NOMO-1 treated with DMSO at 0.1 percent for 48 hours (cell line): ENCODE measurements around the gene AP2A2.

Experiments
- DNase-seq: peaks from one replicate; lab custom pipeline; 2025; ENCODE audit not compliant: unreplicated experiment; lab: John Stamatoyannopoulos, UW

The AP2A2 gene

DNA sequence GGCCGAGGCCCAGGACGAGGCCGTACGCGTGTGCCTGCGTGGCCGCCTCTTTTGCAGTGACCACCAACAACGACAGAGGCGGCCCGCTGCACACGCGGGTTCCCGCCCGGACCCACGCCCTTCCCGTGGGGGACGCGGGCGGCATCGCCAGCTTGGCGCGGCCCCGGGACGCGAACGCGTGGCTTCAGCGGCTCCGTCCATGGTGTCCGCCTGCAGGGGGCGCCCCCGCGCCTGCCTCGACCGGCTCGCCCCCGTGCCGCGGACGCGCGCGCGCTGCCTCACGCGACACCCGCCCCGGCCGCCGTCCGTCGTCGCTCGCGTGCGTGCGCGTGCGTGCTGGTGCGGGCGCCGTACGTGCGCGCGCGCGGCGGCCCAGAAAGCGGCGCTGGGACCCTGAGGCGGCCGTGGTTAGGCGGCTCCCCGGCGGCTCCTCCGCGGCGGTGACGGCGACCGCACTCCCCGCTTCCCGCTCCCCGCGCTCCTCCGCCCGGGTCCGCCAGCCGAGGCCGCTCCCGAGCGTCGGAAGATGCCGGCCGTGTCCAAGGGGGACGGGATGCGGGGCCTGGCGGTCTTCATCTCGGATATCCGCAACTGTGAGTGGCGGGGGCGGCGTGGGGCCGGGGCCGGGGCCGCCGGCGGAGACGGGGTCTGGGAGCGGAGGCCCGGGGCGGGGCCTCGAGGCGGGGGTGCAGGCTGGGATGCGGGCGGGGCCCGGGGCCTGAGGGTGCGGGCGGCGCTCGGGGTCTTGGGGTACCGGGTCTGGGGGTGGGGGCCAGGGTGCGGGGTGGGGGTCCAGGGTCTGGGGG is at the start of gene AP2A2:
Gene AP2A2, plus strand, starts transcription at position 375 of the 806 bp plus-strand sequence. Its CDS starts 152 bp downstream, at position 527.
- DNase-seq = peak; percentile 74

DNA sequence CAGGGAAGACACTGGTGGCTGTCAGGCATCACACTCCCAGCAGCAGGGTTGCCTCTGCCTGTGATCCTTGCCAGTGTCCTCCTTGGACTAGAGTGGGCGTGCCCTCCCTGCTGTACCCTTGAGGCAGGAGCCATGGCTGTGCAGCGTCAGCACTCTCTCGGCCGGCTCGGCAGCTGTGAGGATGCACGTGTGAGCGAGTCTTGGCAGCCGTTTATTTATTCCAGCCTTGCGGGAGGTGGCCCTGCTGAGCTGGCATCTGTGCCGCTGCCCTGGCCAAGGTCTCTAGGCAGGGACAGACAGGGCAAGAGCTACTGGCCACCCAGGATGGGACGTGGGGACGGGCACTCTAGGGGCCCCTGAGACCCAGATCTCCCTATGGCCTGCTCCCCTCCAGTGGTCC is 49.1 kb upstream of the AP2A2 start:
- no peak for DNase-seq

DNA sequence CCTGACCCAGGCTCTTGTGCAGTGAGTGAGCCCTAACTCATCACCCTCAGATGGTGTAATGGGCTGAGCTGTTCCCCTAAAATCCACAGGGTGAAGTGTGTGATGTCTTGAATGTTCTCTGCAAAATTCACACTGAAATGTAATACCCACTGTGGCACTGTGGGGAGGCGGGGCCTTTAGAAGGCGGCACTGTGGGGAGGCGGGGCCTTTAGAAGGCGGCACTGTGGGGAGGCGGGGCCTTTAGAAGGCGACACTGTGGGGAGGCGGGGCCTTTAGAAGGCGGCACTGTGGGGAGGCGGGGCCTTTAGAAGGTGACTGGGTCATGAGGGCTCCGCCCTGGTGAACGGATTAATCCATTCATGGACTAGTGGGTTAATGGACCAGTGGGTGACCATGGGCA is 48.1 kb upstream of the AP2A2 start:
- DNase-seq = no peak

GRCh38 chr11:880447-880846 is 45.2 kb upstream of the AP2A2 start:
- no peak for DNase-seq

- DNase-seq = no peak
Observed at GRCh38 chr11:882596-882995, 43.1 kb upstream of the AP2A2 start.

- DNase-seq = no peak
Observed at GRCh38 chr11:883527-883926, 42.1 kb upstream of the AP2A2 start.

DNA sequence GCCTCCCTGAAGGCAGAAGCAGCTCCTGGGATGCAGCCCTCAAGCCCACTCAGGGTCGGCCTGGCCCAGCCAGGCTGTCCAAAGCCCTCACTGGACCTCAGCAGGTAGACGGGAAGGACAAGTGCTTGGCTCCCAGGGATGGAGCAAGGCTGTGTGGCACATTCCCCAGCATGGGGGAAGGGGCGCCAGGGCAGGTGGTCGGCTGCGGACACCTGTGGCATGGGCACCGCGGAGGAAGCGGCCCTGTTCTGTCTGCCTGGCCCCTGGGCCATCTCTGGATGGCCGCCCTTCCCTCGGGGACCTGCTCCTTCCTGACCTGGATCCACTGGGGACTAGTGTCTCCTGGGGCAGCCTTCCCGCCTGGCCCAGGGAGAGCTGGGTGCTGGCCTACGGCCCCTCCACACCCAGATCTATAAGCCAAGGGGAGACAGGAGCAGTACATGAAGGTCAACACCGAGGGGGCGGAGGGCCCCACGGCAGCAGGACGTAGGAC is 41.0 kb upstream of the AP2A2 start:
- no peak for DNase-seq

DNA sequence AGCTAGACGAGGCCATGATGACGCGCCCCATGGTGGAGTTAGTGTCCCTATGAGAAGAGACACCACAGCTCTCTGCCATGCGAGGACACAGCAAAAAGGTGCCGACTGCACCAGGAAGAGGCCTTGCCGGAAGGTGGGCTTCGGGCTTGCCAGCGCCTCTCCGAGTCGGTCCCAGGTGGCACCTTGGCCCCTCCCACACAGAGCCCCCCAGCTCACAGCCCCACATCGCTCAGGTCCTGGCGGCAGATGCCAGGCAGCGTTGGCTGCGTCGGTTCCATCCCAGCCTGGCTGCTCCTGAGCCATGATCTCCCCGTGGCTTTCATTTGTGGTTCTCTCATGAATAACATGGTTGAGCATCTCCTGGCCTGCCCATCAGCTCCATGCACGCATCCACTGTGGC is 39.1 kb upstream of the AP2A2 start:
- DNase-seq = no peak

GRCh38 chr11:887589-887988 is 38.1 kb upstream of the AP2A2 start:
- DNase-seq = no peak

DNA sequence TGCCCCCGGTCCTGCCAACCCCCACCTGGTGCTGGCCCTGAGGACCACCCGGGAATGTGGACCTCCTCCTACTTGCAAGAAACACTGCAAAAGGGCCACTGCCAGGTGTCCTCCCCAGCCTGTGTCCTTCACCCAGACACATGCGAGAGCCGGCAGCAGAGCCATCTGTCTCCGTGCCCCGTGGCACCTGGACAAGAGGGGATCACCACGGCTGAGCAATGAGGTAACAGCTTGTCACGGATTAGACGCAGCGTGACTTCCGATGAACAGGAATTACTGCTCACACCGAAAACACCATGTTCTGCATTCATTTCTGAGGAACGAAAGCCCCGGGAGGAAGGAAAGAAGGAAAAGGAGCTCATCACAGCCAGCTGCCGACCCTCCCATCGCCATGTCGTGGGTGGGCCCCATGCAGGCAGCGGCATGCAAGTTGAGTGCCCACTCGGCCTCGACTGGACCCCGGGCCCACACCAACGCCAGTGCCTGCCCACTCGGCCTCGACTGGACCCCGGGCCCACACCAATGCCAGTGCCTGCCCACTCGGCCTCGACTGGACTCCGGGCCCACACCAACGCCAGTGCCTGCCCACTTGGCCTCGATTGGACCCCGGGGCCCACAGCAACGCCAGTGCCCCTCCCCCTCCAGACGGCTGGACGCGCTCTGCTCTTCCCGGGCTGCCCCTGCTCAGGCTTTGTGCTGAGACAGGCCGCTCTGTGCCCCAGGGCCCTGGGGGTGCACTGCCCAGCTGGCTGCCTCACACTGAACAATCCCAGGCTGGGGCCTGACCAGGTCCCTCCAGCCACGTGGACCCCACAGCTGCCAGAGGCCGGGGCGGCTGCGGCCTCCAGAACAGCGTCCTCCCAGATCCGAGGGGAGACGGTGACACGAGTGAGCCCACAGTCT is 37.1 kb upstream of the AP2A2 start:
- DNase-seq = no peak

GRCh38 chr11:889257-889656 is 36.4 kb upstream of the AP2A2 start:
- DNase-seq = no peak

GRCh38 chr11:889687-890475 is 35.8 kb upstream of the AP2A2 start:
- no peak for DNase-seq

DNA sequence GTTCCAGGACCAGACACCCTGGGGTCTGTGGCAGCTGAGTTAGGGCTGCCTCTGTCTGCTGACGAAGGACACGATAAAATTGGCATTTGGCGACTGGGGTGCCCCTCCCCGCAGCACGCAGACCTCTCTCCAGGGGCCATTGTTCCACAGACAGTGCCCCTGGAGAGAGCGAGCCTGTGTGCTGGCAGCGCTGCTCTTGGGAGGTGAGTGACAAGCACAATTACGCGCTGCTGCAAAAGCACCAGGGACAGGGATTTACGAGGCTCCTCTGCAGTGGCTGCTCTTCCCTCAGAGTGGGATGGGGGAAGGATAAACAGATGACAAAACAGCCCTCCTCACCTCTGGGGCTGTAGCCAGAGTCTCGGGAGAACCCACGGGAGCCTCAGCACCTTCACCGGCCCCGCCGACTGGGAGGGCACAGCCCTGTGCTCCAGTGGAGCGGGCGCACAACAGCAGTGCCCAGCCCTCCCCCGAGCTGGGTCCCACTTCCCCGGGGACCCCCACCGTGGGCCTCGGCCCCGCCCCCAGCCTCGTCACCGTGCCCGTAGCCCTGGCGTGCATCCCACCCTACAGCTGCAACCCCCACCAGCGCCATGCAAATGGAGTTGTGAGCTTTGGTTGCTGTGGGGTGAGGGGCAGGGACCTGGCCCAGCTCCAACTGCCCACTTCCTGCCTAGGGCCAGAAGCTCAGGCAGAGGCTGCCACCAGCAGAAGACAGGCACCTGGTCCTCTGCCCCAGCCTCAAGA is 34.7 kb upstream of the AP2A2 start:
- DNase-seq = no peak

DNA sequence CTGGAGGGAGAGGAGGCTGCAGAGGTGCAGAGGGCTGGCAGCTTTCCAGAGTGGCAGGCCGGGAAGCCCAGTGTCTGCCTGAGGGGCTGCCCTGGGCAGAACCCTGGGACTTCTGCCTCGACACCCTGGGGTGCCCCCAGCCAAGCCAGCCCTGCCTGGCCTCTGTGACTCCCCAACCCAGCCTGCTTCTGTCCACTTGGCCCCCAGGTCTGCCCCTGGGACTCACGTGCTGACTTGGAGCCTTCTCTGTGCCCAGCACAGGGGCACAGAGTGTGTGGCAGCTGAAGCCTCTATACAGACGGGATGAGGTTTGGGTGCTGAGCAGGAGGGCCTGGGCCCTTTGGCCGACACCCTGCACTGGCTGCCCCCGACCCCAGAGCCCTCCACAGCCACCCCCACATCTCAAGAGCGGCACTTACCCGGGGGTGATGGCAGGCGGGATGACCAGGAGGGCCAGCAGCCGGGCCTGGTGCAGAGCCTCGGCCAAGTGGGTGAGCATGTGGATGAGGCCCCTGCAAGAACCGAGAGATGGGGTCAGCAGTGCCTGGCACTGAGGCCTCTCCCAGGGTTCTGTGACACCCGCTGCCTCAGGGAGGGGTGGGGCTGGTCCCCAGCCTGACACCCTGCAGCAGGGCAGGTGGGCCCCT is 32.5 kb upstream of the AP2A2 start:
- DNase-seq = no peak

DNA sequence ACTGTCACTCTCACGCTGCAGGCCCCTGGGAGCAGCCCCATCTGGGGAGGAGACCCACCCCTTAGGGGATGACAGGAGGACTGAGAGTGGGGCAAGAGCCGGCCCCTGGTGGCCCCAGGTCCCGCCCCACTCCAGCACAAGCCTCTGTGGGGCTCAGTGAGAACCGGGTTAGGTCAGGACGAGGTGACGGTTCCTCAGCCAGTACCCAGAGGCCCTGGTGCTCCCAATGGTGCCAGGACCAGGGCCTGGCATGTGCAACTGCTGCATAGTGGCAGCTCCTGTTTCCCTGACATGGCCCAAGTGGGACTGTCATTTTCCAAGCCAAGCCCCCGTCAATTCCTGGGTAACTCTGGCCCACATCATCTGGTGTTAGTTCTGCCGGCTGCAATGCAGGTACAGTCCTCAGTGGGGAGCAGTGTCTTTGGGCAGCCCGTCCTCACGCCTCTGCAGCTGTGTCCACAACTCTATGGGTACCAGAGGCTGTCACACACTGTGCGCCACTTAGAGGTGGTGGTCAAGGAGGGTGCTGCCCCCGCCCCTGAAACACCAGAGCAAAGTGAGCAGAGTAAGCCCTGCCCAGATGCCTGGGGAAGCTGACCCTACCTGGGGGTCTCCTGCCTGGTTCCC is 31.0 kb upstream of the AP2A2 start:
- DNase-seq = no peak

- no peak for DNase-seq
Observed at GRCh38 chr11:895331-896110, 30.1 kb upstream of the AP2A2 start.

DNA sequence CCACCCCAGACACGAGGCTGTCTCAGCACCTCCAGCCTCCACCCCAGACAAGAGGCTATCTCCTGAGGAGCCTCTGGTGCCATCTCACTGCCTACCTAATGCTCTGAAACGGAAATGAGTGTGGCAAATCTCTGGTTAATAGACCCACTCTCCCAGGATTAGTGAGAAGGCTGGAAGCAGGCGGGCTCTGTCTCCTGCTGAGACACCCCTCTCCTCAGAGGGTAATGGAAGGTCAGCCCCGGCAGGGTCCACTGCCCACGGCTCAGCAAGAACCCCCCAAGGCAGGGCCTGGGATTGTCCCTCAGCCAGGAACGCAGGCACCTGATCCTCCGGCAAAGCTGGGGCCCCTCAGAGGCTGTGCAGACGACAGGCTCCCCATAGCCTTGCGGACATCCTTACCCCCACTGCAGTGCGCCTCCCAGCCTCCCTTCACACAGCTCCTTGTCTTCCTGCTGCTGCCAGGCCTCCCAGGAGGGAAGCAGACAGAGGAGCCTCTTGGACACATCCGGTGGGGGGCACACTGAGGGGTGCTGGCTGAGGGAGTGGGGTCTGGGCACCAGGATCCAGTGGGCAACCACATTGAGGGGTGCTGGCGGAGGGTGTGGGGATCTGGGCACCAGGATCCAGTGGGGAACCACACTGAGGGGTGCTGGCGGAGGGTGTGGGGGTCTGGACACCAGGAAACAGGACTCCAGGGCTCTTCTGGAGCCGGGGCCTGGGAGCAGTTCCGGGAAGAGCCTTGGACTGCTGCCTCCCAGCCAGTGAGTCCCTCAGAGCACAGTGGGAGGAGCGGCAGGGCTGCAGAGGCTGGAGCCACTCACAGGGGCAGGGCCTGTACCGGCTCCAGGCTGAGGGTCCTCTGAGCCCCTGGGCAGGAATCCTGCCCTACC is 28.2 kb upstream of the AP2A2 start:
- DNase-seq = no peak

GRCh38 chr11:898143-898511 is 27.5 kb upstream of the AP2A2 start:
- DNase-seq = no peak
